GM12872 (cell line): ENCODE results near the gene UBE3D.
A peak's percentile ranks its signal among the peaks of the same experiment; 100 is the strongest.

ENCODE experiments used
- TF ChIP-seq, protein P1 (sequence below): IDR thresholded peaks from 3 replicates; pipeline ENCODE4 v1.5.1; 2011; ENCODE audit warnings: low read depth, mild to moderate bottlenecking, low read length, moderate library complexity; ENCODE audit not compliant: insufficient read depth

Gene UBE3D

GRCh38 chr6:83055366-83055964 lies 10.2 kb downstream of the UBE3D start:
- TF ChIP-seq, protein P1, sequence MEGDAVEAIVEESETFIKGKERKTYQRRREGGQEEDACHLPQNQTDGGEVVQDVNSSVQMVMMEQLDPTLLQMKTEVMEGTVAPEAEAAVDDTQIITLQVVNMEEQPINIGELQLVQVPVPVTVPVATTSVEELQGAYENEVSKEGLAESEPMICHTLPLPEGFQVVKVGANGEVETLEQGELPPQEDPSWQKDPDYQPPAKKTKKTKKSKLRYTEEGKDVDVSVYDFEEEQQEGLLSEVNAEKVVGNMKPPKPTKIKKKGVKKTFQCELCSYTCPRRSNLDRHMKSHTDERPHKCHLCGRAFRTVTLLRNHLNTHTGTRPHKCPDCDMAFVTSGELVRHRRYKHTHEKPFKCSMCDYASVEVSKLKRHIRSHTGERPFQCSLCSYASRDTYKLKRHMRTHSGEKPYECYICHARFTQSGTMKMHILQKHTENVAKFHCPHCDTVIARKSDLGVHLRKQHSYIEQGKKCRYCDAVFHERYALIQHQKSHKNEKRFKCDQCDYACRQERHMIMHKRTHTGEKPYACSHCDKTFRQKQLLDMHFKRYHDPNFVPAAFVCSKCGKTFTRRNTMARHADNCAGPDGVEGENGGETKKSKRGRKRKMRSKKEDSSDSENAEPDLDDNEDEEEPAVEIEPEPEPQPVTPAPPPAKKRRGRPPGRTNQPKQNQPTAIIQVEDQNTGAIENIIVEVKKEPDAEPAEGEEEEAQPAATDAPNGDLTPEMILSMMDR = peak; percentile 73

GRCh38 chr6:83053678-83054077 lies 12.0 kb downstream of the UBE3D start:
- TF ChIP-seq, protein P1 = no peak

DNA sequence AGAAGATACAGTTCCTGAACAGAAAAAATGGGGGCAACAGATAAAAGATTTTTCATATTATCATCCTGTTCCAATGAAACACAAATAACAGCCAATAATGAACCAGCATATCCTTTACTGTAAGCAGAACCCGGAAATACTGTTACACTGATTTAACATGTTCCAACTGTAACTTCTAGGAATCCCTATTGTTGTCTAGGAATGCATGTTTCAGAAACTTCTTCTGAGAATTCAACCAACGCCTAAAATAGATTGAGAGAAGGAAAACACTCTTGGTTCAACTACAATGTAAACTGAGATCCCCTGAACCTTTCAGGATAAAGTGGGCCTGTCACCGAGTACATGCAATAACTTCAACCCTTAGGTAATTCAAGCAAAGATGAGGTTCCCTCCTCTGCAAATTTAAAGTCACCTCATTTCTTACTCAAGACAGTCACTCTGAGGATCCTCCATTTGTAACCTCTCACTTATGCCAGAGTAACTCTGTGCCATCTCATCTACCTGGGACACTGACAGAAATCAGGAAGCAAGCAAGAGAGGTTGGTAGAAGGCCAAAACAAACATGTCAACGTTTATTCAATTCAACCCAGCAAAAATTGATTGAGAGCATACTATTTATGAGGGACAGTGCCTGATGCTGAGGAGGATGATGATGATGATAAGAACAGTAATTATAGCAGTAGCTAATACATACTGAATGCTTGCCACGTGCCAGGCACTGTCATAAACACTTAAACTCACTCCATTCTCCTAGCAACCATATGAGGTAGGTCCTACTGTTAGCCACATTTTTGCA lies 14.1 kb downstream of the UBE3D start:
- TF ChIP-seq, protein P1 = no peak

DNA sequence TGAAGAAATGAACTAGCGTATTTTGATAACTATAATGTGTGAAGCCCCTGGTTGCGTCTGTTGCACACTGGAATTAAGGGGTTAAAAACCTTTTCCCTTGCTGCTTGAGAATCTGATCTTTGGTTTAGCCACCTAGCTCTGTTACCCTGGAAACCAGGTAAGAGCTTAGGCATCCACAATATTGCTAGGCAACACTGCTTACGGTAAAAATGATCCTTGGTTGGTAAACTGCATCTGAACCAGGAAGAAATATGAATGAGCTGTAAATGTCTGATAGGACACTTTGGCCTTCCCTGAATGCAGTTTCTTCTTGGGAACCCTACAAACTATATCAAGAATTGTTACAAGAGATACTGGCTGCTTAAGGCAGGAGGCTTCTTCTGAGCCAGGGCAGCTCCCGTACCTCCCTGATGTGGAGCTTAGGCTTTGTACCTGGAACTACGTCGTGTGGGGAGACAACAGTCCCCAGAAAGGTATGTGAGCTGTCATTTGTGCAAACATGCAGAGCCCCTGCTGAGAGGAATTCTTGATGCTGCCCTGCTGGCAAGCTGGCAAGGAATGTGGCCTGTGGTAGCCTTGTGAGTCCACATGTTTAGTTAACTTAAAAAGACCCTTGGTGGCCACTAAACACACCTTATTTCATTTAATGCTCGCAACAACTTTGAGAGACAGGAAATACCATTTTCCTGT lies 18.4 kb downstream of the UBE3D start:
- TF ChIP-seq, protein P1 = no peak

GRCh38 chr6:83044091-83044768 lies 21.4 kb downstream of the UBE3D start:
- TF ChIP-seq, protein P1 = no peak

DNA sequence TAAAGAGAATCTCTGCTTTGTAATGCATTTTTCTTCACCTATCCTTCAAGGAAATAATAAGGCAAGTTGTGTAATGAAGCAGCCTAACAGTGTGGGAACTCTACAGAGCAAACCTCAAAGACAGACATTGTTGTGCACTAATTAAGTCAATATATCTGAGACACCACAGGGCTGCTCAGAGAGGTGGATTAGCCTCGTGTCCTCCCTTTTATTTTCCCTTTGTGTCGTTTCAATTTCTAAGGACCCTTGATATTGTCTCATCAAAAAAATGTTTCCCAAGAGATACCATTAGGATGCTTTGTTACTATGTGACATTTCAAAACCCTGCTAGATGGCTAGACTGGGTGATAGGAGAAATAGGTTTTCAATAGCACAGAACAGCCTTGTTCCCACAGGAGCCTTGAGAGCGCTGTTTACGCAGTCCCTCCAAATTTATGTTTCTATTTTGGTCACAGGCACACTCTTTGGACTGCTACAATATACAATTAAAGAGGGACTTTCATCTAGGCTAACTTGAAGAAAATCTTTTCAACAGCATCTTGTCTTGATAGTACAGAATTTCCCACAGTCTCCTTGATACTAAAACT lies 23.1 kb downstream of the UBE3D start:
- TF ChIP-seq, protein P1 = no peak
